K562 (cell line): ENCODE measurements around the gene PI16. TPM values are rescaled to one million over a fixed set of nuclear protein-coding genes. Genes with fewer than 3 reads are reported as not detected.

Experiments used
- ATF6 ChIP-seq: sonication (generic); formaldehyde crosslinking; IDR thresholded peaks from 2 replicates; pipeline ENCODE4 v1.4.0; 2020; ENCODE audit warnings: mild to moderate bottlenecking, missing genetic modification reagents
- EP300 ChIP-seq: IDR thresholded peaks from 2 replicates; pipeline ENCODE4 v1.6.1; 2012; ENCODE audit warnings: low read length, improper control_type of control experiment
- FOXJ3 ChIP-seq: sonication (generic); formaldehyde crosslinking; IDR thresholded peaks from 2 replicates; pipeline ENCODE4 v1.4.0; 2020; ENCODE audit warnings: mild to moderate bottlenecking, missing genetic modification reagents
- FOXK2 ChIP-seq, 2 experiments: fragments of 450-650 bp; IDR thresholded peaks in 1 of 2; conservative IDR thresholded peaks in 1 of 2; 2 replicates each; pipeline ENCODE4 v1.6.1; 2016; ENCODE audit warnings: low read depth in 2 of 2, mild to moderate bottlenecking in 1 of 2
- ILF3 ChIP-seq: fragments of 450-650 bp; IDR thresholded peaks from 2 replicates; pipeline ENCODE4 v1.6.1; 2018; ENCODE audit warnings: antibody characterized with exemption, mild to moderate bottlenecking, moderate library complexity, borderline replicate concordance
- IRF2 ChIP-seq: sonication (generic); formaldehyde crosslinking; IDR thresholded peaks from 2 replicates; pipeline ENCODE4 v1.8.1; 2022; ENCODE audit warnings: mild to moderate bottlenecking, missing genetic modification reagents
- KAT7 ChIP-seq: sonication (generic); formaldehyde crosslinking; IDR thresholded peaks from 2 replicates; pipeline ENCODE4 v1.8.0; 2022; ENCODE audit warnings: missing genetic modification reagents, mild to moderate bottlenecking, borderline replicate concordance
- KLF6 ChIP-seq: fragments of 250-450 bp; sonication (Bioruptor Pico); IDR thresholded peaks from 2 replicates; pipeline ENCODE4 v1.4.0; 2020; ENCODE audit warnings: mild to moderate bottlenecking, moderate library complexity, borderline replicate concordance
- MCM7 ChIP-seq, 2 experiments: fragments of 450-650 bp; IDR thresholded peaks; 2 replicates each; pipeline ENCODE4 v1.6.1; 2016 to 2018
- MTA2 ChIP-seq: fragments of 450-650 bp; IDR thresholded peaks from 2 replicates; pipeline ENCODE4 v1.6.1; 2016; ENCODE audit warnings: low read depth
- MTA3 ChIP-seq: fragments of 450-650 bp; formaldehyde crosslinking; IDR thresholded peaks from 2 replicates; pipeline ENCODE4 v1.6.1; 2017; ENCODE audit warnings: mild to moderate bottlenecking, borderline replicate concordance
- NEUROD1 ChIP-seq: fragments of 150-350 bp; IDR thresholded peaks from 2 replicates; pipeline ENCODE4 v1.6.1; 2014; ENCODE audit warnings: borderline replicate concordance, low read length, low read depth; ENCODE audit not compliant: partially characterized antibody
- OTX1 ChIP-seq: fragments of 450-650 bp; formaldehyde crosslinking; IDR thresholded peaks from 2 replicates; pipeline ENCODE4 v1.4.0; 2022; ENCODE audit warnings: mild to moderate bottlenecking
- POLR2B ChIP-seq: fragments of 450-650 bp; IDR thresholded peaks from 2 replicates; pipeline ENCODE4 v1.6.1; 2018; ENCODE audit warnings: low read depth; ENCODE audit not compliant: partially characterized antibody
- THRB ChIP-seq: fragments of 450-650 bp; formaldehyde crosslinking; conservative IDR thresholded peaks from 2 replicates; pipeline ENCODE4 v1.4.0; 2022; ENCODE audit warnings: mild to moderate bottlenecking, missing genetic modification characterization
- VEZF1 ChIP-seq: fragments of 200-800 bp; sonication (Bioruptor generic); IDR thresholded peaks from 2 replicates; pipeline ENCODE4 v1.6.1; 2017; ENCODE audit warnings: missing genetic modification characterization, missing compliant biosample characterization
- YBX1 ChIP-seq: fragments of 450-650 bp; IDR thresholded peaks from 2 replicates; pipeline ENCODE4 v1.7.1; 2016; ENCODE audit warnings: mild to moderate bottlenecking
- ZBTB17 ChIP-seq: fragments of 450-650 bp; formaldehyde crosslinking; IDR thresholded peaks from 2 replicates; pipeline ENCODE4 v1.4.0; 2020; ENCODE audit warnings: mild to moderate bottlenecking
- ZFP91 ChIP-seq: sonication (generic); formaldehyde crosslinking; IDR thresholded peaks from 2 replicates; pipeline ENCODE4 v1.8.0; 2022; ENCODE audit warnings: mild to moderate bottlenecking, missing genetic modification reagents
- ZNF143 ChIP-seq: sonication (generic); formaldehyde crosslinking; IDR thresholded peaks from 2 replicates; pipeline ENCODE4 v1.9.0; 2022; ENCODE audit warnings: mild to moderate bottlenecking, missing genetic modification reagents
- ZNF384 ChIP-seq: IDR thresholded peaks from 2 replicates; pipeline ENCODE4 v1.6.1; 2012; ENCODE audit warnings: low read depth, low read length, improper control_type of control experiment
- ZNF668 ChIP-seq: fragments of 250-450 bp; sonication (Bioruptor Pico); IDR thresholded peaks from 2 replicates; pipeline ENCODE4 v1.8.0; 2022; ENCODE audit warnings: mild to moderate bottlenecking, inconsistent platforms
- polyA plus RNA-seq, 8 experiments: library from polyadenylated mRNA; depleted of rRNA in 4 of 8; stranded (reverse) in 5 of 8; unstranded in 3 of 8; fragments of >200 nt; fragmentation: Nextera tagmentation in 2 of 8; fragmentation: Illumina TruSeq in 1 of 8; extraction: Ambion mirVana in 2 of 8; extraction: Trizol in 1 of 8; gene quantifications; 2 replicates each; pipeline versions ENCODE4 v1.2.1 to v1.2.3, GENCODE V29; 2011 to 2014; ENCODE audit warnings: inconsistent platforms in 1 of 8, missing spikeins in 1 of 8
- total RNA-seq, 7 experiments: library from RNA; depleted of rRNA in 6 of 7; stranded (reverse); fragments of >200 nt in 6 of 7; fragmentation: Illumina TruSeq in 2 of 7; extraction: Trizol in 2 of 7; gene quantifications; 2 replicates each; pipeline versions ENCODE4 v1.2.1 to v1.2.3, GENCODE V29; 2011 to 2021; ENCODE audit warnings: low replicate concordance in 1 of 7

The PI16 gene
- total and polyA plus RNA-seq, 9 of the 15 experiments (the other 6 are each of a cell fraction or from before 2014, with no cell fraction given): 0.06 to 0.18 TPM; not detected in 7

- TF ChIP-seq ILF3: peak; percentile 92; the same call in 1 of the 2 replicates
- no peak for TF ChIP-seq ZNF384
- TF ChIP-seq MTA3: peak; percentile 96
- TF ChIP-seq FOXJ3 (CRISPR knock-in tag): no peak
- peak; percentile 74; the same call in 1 of the 2 replicates for TF ChIP-seq THRB (CRISPR knock-in tag)
- TF ChIP-seq YBX1: no peak
- peak; percentile 83 for TF ChIP-seq NEUROD1
- TF ChIP-seq VEZF1 (CRISPR knock-in tag): peak; percentile 86
- TF ChIP-seq IRF2 (CRISPR knock-in tag): no peak; the same call in 1 of the 2 replicates
- peak; percentile 83 for TF ChIP-seq OTX1 (CRISPR knock-in tag)
- peak; percentile 18; the same call in 1 of the 2 replicates for TF ChIP-seq ZNF668
- no peak for TF ChIP-seq MCM7 (IDR thresholded peaks at IDR 0.05)
- TF ChIP-seq ZFP91: no peak
- no peak for TF ChIP-seq ATF6
- peak; percentile 66; the same call in 1 of the 2 replicates for TF ChIP-seq KLF6
- TF ChIP-seq POLR2B: peak; percentile 27
- TF ChIP-seq ZBTB17 (CRISPR knock-in tag): peak; percentile 80
- 0 out of 2 replicates have a peak, but pooled peaks have one; percentile 24 for TF ChIP-seq EP300
- TF ChIP-seq ZNF143 (CRISPR knock-in tag): peak; percentile 60; the same call in 1 of the 2 replicates
- peak in 1 of 2 experiments; percentile 99; a peak in 2 of 4 replicates for TF ChIP-seq FOXK2 (conservative IDR thresholded peaks at IDR 0.05 in 1 of 2, IDR thresholded peaks at IDR 0.05 in 1 of 2; ENCODE audit: low read depth in 2 of 2)
- TF ChIP-seq MTA2: no peak
- no peak for TF ChIP-seq KAT7 (CRISPR knock-in tag)
Observed at GRCh38 chr6:36985808-36986703, 31.5 kb downstream of the PI16 start, which contains the start of gene MTCH1 (continued).
